Mesenteric fat pad (tissue), 1 donor: Measurements from ENCODE around the gene STAC2. TPM values are rescaled to one million over a fixed set of nuclear protein-coding genes. Genes with fewer than 3 reads are reported as not detected.

ENCODE experiments used
- DNase-seq: peaks from one replicate; pipeline ENCODE4 v3.0.0-alpha.2; 2020; ENCODE audit warnings: low spot score
- total RNA-seq: library from RNA; stranded (reverse); fragmentation: NEBNext Ultra II Directional; extraction: Animal tissue kit (Norgen Biotek cat#: 25700); gene quantifications from one replicate; pipeline ENCODE4 v1.2.1, GENCODE V29; 2021
- donor health status: DM: yes; HTN: yes; CAD: no.

The STAC2 gene
- total RNA-seq, 1 donor from 2014 or later, result 0.16 TPM

DNA sequence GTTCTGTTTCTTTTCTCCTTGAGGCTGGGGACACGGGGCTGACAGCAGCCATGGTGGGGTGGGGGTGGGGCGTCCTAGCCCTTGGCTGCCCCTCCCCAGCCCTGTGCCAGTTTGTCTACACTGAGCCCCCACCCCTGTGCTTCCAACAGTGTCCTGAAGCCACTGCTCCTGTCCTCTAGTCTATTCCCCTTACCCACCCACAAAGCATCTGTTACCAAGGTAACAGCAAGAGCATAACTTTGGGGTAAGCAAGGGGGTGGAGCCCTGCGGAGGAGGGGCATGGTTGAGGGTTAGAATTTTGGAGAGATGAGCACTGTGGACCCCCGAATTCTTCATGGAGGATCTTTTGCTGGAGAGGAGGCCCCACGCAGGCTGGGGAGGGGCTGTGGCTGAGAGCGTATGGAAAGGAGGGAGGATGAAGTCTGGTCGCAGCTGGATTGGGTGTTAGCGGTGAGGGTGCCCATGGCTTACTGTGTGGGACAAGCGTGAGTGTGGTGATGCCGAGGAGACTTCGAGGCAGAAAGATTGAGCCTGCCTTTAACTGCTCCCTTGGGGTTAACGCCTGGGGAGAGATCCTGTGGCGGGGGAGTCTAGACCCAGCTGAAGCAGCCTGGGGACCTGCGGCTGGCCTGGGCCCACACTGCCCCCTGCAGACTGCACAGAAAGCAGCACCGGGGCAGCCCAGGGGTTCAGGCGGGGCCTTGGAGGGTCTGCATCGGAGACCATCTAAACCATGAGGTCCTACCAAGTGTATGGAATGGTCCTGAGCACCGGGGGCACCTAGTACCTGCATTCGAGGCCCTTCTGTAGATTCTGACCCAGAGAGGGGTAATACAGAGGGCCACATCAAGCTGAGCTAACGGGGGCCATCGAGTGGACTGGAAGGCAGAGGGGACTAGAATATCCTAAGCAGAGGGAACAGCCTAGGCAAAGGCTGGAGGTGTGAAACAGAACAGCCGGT, 6.1 kb upstream of the STAC2 start:
- DNase-seq, result no peak

DNA sequence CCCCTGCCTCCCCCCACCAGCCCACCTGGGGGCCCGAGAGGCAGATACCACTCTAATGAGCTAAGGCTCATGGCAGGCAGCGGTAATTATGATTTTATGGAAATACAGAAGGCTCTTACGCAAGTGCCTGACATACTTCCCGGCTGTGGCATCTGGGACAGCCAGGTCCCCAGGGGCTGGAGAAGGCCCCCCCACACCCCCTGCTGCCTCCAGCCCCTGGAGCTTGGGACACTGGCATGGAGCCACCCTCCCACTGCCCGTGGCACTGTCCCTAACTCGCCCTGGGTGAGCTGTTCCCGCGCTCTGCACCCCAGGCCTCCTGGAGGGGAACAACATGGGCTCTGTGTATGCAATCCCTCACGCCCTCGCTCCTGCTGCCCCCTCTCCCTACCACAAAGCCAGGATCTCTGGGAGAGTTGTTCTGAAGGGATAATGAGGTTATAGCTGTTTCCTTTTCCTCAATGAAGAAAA, 5.4 kb upstream of the STAC2 start:
- no peak for DNase-seq

- DNase-seq, result no peak
Observed at GRCh38 chr17:39230361-39230760, 4.6 kb upstream of the STAC2 start.

DNA sequence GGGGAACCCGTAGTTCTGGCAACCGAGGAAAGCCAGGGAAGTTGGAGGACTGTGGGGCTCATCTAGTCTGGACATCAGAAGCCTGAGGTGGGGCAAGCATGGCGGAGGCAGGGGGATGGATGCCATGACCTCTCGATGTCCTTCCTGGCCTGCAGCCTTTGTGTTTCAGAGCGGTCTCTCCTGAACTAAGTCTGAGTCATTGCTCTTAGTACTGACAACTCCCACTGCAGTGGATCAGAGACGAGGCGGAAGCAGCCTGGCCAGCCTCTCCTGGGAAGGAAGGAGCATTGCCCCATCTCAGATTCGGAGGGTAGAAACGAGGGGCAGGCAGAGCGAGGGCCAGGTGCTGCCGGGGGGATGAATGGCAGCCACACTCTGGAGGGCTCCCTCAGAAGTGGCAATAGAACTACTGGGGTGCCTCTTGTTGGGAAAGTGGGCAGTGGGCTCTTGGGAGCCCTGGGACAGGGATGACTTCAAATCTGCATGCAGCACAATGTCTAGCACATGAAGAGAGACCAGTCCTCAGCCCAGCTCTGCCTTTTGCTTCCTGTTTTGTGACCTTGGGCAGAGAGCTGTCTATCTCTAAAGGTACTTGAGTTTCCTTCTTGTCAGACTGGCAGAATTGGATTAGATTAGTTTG, 3.6 kb upstream of the STAC2 start:
- no peak for DNase-seq

DNA sequence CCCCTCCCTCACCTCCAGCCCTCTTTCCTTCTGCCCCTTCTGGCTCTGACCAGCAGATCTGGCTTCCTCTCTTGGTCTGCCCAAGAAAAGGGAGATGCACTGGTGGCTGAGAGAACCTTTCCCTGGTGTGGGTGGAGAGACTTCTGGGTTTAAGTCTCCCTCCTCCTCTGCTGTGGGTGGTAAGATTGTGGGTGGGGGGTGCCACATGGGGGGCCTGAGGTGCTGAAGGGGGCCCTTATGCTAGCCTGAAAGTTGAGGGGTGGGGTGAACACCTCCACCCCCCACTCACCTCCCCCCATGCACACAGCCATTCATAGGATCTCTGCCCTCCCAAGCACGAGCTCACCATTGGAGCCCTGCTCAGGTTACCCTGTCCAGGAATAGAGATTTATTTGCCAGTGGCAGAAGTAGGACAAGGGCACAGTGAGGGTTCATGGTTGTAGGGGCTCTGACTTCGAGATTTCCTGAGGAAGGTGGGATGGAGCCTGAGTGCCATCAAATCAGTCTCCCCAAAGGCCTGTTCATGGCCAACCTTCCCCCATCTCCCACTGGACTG, 1.7 kb upstream of the STAC2 start:
- DNase-seq, result no peak

- DNase-seq, result no peak
Observed at GRCh38 chr17:39225959-39226683, 376 bp upstream of the STAC2 start.

DNA sequence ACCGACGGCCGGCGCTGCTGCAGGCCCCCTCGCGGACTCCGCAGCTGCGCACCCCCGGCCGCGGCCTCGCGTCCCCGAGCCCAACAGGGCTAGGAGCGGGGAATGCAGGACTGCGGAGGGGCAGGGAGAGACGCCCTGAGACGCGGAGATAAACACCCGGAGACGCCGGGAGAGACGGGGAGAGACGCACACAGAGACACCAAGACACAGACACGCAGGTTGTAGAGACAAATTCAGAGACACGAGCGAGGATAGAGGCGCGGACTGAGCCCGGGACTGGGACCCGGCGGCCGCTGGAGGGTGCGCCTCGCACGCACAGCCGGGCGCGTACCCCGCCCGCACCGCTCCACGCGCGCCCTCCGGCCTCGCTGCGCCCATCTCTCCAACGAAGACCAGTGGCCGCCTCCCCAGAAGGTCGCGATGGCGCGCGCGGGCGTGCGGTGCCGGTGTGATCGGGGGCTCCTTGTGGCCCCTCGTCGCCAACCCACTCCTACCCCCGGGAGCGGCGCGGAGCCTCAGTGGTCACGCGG, 902 bp downstream of the STAC2 start:
- no peak for DNase-seq

- DNase-seq, result no peak
Observed at GRCh38 chr17:39223907-39224777, 1.6 kb downstream of the STAC2 start.

DNA sequence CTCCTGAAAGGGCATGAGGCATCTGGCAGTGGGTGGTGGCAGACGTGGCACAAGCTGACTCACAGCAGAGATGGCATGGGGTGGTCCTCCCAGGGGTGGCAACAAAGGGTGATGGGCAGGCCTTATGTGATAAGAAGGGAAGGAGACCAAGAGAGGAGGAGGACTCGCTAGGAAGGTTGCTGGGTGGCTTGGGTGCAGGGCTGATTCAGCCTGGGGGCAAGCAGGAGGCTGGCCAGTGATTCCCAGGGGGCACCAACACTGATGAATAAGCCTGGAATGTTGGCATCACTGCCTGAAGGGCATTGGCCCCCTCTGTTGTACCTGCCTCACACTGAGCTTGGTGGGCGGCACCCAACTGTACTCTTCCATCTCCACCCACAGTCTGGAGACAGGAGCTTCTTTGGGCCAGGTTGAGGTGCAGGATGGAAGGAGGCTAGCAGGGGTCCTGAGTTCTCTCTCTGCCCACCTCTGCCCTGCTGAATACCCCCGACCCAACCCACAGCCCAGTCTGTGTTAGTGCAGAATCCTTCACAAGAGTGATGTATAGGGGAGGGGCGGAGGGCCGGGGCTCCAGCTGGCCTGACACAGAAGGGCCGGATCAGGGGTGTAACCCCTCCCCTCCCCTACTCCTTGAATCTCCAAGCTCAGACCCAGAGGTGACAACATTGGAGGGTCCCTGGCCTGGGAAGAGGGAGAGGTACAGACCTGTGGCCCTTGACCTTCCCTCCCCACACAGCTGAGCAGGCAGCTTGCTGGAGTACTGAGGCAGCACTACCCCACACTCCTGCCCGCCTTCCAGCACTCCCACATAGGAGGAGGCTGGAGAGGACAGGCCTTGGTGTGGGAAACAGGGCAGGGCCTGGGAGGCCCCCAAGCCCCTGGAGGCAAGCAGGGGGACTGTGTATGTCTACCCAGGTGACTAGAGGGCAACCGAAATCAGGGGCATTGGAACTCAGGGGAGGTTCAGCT, 2.6 kb downstream of the STAC2 start:
- DNase-seq, result no peak

- no peak for DNase-seq
Observed at GRCh38 chr17:39222151-39222550, 3.6 kb downstream of the STAC2 start.

DNA sequence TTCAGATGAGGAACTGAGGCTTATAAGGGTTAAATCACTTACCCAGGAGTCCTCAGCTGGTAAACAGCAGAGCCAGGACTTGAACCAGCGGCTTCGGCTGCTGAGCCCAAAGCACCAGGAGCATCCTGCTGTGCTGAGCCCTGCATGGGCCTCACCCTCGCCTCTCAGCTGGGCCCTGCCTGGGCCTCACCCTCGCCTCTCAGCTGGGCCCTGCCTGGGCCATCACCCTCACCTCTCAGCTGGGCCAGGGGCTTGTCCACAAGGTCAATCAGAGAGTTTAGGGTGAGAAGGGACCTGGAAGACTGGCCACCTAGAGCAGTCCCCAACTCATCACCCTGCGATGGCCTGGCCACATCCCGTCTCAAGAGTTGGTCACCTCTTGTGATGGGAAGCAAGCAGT, 4.2 kb downstream of the STAC2 start:
- DNase-seq, result no peak

- DNase-seq, result no peak
Observed at GRCh38 chr17:39219647-39220154, 6.0 kb downstream of the STAC2 start.

DNA sequence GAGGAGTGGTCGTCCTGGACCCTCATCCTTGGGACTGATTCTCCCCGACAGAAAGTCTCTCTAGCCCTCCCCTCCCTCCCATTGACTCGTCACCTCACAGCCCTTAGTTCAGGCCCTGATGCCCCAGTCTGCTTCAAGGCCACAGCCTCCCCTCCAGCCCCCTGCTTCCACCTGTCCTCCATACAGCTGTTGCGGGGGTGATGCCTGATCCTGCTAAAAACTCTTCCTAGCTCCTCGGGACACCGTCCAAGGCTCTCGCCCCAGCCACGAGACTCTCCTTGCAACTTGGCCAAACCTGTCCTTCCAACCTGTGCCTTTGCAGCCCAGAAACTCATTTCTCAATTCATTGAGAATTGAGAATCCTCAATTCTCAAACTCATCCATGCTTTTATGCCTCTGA, 6.8 kb downstream of the STAC2 start:
- no peak for DNase-seq

DNA sequence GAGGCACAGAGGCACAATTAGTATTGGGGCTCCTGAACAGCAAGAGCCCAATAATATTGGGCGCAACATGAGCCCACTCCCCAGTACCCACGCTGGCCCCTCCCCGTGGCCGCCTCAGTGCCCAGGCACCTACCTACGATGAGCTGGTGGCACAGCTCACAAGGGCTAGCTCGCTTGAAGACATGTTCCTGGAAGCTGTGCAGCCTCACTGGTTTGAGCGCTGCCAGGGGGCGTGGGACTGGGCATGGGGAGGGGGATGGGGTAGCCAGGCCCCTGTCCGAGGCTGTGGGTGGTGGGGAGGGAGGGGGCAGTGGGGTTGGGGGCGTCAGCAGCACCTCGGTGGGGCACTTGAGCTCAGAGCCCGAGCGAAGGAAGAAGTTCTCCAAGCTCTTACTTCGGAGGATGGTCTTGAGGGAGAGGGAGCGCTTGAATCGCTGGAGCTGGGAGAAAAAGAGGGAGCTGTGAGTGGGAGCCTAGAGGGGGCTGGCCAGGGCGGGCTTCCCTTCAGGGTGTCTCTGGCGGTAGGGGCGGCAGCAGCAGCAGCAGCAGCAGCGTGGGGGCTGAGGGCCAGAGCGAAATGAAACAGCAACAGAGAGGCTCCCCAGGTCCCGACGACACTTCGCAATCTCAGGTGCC, 7.9 kb downstream of the STAC2 start:
- no peak for DNase-seq

DNA sequence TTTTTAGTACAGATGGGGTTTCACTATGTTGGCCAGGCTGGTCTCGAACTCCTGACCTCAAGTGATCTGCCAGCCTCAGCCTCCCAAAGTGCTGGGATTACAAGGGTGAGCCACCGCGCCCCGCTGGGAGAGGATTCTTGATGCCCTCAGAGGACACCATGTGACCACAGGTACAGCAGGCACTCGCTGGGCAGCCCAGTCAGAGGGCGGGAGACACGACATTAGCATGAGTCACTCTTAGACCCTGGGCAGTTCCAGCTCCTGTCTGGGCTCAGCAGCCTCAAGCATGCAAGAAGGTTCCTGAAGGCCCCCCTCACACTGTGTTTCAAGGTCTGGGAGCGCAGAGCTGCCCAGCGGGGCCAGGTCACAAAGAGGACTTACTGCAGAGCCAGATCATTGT, 11.9 kb downstream of the STAC2 start:
- DNase-seq, result no peak

- DNase-seq, result no peak
Observed at GRCh38 chr17:39212841-39213480, 12.8 kb downstream of the STAC2 start.

DNA sequence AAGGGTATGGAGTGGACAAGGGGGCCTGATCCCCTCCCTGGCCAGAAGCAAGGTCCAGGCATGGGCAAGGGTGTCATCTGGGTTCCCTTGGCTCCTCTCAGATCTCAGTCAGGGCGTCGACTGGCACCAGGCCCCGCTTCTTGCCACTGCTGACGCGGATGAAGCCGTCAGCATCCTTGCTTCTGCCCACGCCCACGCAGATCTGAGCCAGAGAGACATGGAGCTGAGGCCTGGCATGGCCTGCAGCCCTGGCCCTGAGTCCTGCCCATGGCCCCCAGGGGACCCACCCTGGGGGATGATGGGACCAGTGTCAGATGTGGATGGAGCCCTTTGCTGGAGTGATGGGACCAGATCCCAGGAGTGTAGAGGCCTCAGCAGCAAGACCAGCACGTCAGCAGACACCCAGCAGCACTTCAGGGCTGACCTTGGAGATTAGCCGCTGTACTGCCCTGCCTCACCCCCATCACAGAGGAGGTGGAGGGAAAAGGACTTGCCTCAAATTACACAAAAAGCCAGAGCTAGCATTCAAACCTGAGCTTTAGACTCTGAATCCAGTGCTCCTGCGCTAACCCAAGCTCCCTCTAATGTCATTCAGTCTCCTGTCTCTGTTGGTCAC, 13.4 kb downstream of the STAC2 start:
- DNase-seq, result no peak

- no peak for DNase-seq
Observed at GRCh38 chr17:39210093-39210434, 15.7 kb downstream of the STAC2 start.
